GM21367 (cell line): ENCODE measurements around the gene MICOS13.
"Not testable (repeated sequence)": the region's sequence is repeated elsewhere in the genome, so short reads cannot be mapped to it uniquely, and the experiment has no call there.

ENCODE experiments used
- ATAC-seq: cut with Tn5 transposase; IDR thresholded peaks from one replicate; pipeline ENCODE4 v1.9.1; 2021; ENCODE audit not compliant: unreplicated experiment

MICOS13 gene

DNA sequence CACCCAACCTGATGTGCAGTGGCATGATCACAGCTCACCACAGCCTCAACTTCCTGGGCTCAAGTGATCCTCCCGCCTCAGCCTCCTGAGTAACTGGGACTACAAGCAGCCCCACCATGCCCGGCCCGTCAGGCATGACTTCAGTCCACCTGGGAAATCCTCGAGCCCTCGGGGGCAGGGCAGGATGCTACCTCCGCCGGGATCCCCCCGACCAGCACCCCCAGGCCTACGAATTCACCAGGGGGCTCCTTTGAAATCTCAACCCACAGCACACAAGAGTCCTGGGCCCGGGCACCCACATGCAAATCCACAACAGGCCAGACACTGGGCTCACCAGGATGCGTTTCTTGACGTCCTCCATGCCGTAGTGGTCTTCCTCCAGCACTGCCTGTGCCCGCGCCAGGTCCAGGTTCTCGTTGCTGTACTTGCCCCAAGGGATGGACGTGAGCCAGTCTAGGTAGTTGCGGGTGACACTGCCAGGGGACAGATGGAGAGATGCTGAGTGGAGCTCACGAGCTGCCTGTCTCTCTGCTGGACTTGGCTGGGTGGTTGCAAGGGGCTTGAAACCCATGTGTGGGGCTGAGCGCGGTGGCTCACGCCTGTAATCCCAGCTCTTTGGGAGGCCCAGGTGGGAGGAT, 20.3 kb upstream of the MICOS13 start:
- ATAC-seq = no peak

DNA sequence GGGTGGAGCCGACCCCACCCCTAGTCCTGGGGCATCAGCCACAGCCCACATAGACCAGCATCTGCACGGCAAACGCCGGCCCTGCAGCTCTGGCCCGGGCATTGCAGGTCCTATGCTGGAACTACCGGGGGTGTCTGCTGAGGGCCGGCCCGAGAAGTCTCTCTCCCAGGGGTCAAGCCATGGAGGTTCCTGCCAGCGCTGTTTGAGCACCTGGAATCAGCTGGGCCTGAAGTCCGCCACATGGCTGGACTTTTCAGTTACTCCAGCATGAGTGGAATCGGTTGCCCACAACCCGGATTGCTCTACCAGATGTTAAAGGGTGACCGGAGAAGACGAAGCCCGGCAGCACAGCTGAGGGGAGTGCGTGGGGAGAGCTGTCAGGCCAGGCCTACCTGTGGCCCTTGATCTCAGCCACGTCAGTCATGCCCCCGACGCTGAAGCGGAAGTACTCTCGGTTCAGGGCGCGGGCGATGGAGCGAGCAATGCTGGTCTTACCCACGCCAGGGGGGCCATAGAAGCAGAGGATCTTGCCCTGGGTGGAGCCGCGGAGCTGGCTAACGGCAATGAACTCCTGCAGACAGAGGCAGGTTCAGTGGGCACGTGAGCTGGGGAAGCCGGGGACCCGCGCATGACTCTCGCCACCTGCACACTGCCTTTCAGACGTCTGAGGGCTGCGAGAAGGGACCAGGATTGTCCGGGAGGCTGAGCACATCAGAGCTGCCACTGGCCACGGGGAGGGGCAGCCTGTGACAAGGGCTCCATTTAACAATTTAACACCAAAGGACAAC, 18.5 kb upstream of the MICOS13 start:
- ATAC-seq = no peak

DNA sequence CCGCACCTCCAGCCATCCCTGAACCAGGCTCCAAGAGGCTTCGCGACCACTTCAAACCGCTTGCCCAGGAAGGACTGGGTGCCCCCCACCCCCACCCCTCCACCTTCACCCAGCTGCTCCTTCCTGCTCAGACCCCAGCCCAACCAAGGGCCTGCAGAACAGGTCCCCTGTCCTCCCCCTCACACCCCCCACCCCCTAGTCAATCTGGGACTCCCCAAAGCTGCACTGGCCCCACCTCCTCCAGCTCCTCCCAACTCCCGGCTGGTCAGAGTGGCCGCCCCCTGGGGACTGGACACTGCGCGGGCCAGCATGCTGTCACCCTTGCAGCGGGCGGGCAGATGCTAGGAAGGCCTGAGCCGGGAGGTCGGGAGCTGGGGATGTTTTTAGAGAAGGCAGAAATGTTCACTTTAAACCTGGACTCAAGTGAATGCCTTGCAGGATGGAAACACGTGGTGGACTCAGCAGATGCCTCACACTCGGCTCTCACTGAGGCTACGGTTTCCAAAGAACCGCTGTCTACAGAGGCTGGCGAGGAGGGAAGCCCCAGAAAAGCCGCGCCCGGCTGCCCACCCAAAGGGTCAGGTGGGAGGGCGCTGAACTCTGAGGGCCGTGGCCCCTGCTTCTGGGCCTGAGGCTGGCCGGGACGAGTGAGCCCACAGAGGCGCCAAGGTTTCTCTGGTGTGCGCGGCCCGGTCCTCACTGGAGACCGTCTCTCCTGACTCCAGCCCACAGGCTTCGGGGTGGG, 17.7 kb upstream of the MICOS13 start:
- no peak for ATAC-seq

DNA sequence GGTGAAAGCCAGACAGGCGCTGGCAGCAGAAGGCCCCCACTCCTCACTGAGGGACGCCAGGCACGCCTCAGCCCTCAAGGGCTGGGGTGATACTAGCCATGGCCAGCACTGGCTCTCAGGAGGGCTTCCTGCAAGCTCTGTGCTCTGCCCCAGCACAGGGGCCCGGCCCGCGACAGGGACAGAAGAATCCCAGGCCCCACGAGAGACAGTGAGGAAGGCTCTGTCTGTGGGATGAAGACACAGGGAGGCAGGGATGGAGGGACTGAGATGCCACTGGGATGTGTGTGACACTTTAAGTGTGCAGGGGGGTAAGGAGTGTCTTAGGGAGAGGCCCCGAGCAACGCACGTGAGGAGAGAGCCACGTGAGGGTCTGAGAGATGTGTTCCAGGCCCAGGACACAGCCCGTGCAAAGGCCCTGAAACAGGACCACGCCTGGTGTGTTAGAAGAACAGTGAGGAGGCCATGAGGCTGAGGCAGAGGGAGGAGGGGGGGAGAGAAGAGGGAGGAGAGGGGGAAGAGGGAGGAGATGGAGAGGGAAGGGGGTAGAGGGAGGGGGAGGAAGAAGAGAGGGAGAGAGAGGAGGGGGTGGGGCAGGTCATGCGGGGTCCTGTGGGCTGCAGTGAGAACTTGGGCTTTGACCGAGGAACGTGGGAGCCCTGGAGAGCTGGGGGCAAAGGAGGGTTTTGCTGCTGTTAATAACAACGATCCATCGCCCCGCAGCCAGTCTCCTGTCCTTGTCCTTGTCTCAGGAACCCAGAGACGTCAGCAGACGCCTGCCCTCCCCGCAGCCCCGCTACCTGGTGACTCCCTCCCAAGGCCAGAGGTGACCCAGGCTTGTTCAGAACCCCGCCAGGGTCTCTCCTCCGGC, 16.9 kb upstream of the MICOS13 start:
- ATAC-seq = no peak

DNA sequence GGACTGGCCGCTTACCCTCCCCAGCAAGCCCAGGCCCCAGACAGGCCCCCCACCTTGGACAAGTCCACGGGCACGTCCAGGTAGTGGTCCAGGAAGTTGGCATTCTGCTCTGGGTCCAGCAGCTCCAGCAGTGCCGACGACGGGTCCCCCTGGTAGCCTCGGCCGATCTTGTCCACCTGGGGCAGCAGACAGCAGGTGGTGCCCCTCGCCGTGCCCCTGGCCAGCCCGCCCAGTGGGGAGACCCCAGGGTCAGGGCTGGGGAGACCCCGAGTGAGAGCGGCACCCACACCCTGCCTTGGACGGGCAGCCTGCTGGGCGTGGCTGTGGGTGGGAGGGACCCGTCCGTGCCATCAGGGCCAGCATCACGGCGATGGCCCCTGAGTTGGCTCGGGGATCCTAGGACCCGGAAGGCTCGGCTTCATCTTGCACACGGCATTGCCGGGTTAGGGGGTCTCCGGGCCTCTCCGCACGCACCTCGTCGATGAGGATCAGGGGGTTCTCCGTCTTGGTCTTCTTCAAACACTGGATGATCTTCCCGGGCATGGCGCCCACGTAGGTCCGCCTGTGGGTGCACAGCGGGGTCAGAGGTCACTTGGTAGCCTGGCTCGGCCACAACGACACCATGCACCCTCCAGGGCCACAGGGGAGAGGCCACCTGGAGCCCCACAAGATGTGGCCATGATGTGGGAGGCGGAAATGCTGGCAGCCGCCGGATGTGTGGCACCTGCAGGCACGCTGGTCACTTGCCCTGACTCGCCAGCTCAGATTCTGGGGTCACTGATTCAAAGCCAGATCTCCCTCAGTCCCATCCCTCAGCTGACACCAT, 16.1 kb upstream of the MICOS13 start:
- ATAC-seq = no peak

DNA sequence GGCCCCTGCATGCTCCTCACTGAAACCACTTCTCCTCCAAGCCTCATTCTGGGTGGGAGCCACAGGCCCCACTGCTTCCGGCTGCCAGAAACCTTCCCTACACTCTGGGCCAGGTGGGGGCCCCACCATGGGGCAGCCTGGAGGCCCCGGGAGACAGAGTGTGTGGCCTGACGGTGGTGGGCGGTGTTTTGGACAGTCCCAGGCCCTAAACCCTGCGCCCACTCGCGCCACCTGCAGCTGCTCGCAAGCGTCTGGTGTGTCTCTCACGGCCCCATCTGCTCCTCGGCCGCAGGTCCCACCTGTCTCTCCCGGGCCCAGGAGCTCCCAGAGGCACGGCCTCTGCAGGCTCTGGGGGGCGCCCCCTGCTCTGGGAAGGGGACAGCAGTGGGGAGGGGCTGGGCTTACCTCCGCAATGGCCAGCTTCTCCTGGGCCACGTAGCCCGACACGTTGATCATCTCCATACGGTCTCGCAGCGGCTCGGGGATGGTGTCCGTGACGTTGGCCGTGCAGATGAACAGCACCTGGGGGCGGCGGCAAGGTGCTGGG, 15.4 kb upstream of the MICOS13 start:
- ATAC-seq = no peak

DNA sequence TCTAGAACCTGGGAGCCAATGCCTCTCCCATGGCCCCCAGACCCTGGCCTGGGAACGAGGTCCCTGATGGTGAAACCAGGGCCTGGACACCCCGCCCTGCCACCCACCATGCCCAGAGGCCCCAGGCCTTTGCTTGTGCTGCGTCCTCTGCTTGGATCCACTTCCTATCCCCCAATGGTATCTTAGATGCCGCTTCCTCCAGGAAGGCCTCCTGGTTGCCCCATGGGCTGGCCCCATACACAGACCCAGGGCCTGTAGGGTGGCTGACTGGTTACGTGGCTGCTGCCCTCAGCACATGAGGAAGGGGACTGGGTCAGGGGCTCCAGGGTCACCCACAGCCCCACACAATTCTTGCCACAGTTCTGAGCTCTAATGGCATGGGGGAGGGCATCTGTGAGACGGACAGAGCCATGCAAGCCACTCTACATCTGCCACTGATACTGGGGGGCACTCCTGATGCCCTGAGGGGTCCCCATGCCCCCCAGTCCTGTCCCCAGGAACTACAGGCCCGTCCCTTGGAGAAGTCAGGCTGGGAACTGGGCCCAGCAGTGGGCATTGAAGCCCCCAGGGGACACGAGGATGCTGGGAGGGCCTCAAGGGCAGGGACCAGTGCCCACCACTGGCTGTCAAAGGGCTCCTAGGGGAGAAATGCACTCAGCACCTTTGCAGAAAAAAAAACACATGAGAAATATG, 14.8 kb upstream of the MICOS13 start:
- no peak for ATAC-seq

DNA sequence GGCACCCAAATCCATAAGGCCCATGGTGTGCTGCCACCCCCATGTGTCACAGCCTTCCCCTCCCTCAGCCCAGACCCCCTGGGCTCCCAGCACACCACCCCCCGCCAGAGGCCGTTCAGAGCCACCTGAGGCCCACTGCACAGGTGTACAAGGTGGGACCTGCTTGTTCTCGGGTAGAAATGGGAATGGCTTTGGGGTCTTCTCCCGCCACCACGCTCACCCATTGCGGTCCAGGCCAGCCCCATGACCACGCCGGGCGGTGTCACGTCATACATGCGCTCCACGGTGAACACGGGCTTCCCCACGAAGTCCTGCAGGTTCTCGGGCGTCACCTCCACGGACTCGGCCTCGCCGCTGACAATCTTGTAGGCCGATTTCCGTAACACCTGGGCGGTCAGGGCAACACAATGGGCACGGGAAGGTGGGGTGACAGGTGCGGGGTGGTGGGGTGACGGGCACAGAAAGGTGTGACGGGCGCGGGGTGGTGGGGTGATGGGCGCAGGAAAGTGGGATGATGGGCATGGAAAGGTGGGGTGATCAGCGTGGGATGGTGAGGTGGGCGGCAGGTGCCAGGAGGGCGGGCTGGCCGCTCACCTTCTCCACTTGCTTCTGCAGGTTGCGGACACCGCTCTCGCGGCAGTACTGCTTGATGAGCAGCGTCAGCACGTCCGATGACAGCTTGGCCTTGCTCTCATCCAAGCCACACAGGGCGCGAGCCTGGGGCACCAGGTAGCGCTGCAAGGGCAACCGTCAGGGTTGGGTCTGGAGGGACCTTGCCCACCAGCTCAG, 14.0 kb upstream of the MICOS13 start:
- no peak for ATAC-seq

DNA sequence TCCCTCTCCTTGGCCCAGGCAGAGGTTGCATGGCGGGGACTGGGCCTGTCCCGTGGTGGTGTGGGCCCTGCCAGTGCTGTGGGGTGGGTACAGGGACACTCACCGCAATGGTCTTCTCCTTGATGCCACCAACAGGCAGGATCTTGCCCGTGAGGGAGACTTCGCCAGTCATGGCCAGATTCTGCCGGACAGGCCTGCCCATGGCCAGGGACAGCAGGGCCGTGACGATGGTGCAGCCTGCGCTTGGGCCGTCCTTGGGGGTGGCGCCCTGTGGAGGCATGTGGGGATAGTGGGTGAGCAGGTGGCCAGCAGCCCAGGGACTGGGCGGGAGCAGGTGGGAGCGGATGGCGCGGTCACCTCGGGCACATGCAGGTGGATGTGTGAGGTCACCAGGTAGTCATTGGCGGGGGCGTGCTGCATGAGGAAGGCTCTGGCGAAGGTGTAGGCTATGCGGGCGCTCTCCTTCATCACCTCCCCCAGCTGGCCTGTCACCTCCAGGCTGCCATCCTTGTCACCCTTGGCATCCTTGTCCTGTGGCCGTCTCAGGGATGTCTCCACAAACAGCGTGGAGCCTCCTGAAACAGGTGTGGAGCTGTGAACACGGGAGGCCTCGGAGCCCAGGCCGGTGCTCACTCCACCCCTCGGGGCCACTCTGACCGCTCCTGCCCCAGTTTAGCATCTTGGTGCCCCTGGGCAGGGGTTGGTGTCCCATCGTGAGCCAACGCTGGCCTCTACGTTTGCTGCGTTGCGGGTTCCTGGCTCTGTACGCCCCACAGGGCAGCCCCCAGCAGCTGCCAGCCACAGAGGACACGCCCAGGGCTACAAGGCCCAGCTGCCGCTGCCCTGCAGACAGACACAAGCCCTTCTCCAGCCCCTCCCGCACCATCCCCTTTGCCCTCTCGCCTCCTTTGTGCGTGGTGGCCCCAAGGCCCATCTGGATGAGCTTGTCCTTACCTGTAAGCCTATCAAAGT, 13.2 kb upstream of the MICOS13 start:
- no peak for ATAC-seq

DNA sequence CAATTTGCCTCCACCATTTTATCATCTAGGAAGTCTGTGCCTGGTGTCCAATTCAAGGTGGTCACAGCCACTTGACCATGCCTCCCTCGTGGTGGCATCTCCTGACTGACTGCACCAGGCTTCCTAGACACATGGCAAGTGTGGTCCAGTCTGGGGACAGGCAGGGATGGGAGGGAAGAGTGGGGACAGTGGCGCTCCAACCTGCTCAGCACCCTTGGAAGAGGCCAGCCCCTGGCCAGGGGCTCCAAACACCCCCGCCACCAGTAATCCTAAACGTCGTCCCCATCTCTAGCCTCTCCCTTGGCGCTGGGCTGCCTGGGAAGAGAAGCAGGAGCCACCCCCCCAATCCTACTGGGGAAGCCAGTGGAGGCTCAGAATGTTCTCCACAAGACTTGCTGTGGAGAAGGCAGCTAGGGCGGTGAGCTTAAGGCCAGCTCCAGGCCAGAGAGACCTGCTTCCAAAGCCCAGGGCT, 12.4 kb upstream of the MICOS13 start:
- no peak for ATAC-seq

DNA sequence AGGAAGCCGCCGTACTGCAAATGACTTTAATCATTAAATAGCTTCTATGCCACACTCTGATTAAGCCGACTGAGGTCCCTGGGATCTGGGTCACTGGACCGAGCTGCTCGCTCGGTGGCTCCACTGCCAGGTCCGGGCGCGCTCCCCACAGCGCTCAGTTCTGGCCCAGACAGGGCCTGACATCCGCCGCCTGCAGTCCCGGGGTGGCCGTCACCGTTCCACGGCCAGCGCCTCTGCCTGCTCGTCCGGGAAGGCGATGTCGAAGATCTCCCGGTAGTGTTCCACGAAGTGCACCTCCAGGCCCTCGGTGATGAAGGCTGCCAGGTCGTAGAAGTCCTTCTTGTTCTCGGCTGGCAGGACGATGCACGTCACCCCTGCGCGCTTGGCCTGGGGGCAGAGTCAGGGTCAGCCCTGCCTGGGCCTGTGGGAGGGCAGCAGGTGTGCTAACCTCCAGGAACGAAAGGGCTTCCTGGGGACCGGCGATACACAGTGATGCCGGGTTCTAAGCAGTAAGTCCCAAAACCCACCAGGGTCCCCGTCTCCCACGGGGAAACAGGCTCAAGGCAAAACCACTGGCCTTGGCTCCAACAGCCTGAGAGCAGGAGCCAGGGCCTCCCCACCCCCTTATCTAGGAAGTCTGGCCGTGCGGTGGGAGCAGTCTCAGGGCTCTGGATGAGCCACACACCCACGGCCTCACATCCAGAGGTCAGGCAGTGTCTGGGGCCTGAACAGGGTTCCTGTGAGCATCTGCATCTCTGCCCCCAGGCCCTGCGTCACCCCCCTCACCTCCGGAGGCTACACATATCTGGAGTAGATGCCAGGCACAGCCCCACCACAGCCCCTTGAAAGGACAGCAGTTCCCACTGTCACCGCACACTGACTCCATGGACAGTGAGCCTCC, 11.8 kb upstream of the MICOS13 start:
- no peak for ATAC-seq

DNA sequence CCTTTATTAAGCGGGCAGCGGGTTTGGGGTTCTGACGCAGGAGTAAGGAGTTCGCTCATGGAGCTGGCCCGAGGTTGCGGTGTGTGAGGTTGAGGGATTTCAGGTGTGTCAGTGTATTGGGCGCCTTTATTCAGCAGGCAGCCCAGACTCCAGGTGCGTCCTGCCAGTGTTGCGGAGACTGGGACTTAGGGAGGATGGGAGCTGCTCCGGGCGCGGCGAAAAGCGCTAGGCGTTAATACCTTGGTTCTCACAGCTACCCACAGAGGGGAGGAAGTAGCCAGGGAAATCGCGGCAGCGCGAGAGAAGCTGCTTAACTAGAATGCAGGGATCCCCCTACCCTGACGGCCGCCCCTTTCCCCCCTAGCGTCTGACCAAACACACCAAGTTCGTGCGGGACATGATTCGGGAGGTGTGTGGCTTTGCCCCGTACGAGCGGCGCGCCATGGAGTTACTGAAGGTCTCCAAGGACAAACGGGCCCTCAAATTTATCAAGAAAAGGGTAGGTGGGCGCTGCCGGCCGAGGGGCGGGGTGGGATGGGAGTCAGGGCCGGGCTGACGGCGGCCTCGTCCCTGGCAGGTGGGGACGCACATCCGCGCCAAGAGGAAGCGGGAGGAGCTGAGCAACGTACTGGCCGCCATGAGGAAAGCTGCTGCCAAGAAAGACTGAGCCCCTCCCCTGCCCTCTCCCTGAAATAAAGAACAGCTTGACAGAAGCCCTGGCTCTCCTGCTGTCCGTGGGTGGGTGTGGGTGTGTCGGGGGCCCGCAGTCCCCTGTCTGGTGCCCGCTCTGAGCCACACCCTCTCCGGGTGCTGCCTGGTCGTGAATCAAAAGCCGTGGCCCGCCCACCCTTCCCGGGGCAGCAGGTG, 10.9 kb upstream of the MICOS13 start:
- no peak for ATAC-seq

DNA sequence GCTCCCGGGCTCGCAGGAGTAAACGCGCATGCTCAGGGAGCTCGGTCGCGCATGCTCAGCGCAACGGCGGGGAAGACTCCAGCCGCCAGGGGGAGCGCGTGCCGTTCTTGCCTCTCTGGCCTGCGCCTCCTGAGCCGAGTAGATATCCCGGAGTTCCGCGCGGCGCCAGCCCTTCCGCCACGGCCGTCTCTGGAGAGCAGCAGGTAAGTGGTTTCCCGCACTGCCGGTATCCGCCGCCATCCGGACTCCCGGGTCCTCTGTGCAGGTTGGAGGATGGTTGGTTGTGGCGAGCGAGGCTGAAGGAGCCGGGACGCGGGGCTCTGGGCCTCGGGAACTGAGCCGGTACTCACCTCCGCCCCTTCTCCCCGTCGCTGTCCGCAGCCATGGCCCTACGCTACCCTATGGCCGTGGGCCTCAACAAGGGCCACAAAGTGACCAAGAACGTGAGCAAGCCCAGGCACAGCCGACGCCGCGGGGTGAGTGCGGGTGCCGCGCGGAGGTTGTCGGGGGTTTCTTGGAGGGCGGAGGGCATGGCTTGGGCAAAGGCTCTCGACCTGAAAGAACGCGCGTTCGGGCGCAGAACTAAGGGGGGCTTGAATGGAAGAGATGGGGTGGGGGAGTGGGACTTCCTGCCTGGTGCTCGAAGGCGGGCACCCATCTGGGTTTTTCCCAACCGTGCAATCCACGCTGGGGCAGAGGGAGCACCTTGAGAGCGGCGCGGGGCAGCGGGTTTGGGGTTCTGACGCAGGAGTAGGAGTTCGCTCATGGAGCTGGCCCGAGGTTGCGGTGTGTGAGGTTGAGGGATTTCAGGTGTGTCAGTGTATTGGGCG, 10.0 kb upstream of the MICOS13 start, which contains the start of gene RPL36:
Gene RPL36, plus strand, starts transcription at position 171 of the 830 bp plus-strand sequence. Its CDS starts 213 bp downstream, at position 384.
- ATAC-seq = peak; percentile 32

DNA sequence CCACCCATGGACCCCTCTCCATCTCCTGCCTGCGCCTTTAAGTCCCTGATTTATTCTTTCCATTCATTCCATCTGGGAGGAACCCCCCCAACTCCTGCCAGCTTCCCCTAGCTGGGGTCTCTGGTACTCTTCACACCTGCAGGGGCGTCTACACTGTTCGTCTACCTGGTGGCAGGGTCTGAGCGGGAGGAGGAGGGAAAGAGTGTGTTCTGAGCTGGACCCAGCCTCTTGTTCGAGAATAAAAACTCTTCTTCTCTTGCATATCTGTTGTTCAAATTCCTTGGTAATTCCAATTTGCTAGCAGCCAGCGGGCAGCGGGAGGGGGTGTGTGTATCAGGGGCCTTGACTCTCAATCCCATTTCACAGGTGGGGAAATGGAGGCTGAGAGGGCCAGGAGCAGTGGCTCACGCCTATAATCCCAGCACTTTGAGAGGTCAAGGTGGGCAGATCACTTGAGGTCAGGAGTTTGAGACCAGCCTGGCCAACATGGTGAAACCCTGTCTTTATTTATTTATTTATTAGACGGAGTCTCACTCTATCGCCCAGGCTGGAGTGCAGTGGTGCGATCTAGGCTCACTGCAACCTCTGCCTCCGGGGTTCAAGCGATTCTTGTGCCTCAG, 8.1 kb upstream of the MICOS13 start:
- not testable (repeated sequence) for ATAC-seq
